GM12878 (cell line): ENCODE results near the gene WHAMM.

ENCODE experiments used
- ETV6 ChIP-seq, 2 experiments: fragments of 450-650 bp in 1 of 2; IDR thresholded peaks in 1 of 2; conservative IDR thresholded peaks in 1 of 2; 2 replicates each; pipeline ENCODE4 v1.6.1; 2014; ENCODE audit warnings: antibody characterized with exemption in 1 of 2, borderline replicate concordance in 1 of 2, low read depth in 1 of 2, mild to moderate bottlenecking in 1 of 2, moderate library complexity in 1 of 2
- EZH2 ChIP-seq: IDR thresholded peaks from 2 replicates; pipeline ENCODE4 v1.6.1; 2012; ENCODE audit warnings: low read depth, mild to moderate bottlenecking, control low read depth, inconsistent platforms, low read length, borderline replicate concordance; ENCODE audit not compliant: control insufficient read depth
- GABPA ChIP-seq: IDR thresholded peaks from 2 replicates; pipeline ENCODE4 v1.6.1; 2014; ENCODE audit warnings: antibody characterized with exemption, low read depth, mild to moderate bottlenecking, inconsistent platforms
- HDAC2 ChIP-seq: fragments of 200-600 bp; sonication (generic); IDR thresholded peaks from 2 replicates; pipeline ENCODE4 v1.6.1; 2017
- KAT2A ChIP-seq: conservative IDR thresholded peaks from 2 replicates; pipeline ENCODE4 v1.6.1; 2011; ENCODE audit warnings: low read depth, low read length; ENCODE audit not compliant: control insufficient read depth
- NFYB ChIP-seq: IDR thresholded peaks from 2 replicates; pipeline ENCODE4 v1.6.1; 2011; ENCODE audit warnings: low read depth, mild to moderate bottlenecking, low read length, improper control_type of control experiment, moderate library complexity; ENCODE audit not compliant: insufficient read depth
- POLR2A ChIP-seq: IDR thresholded peaks from 2 replicates; pipeline ENCODE4 v1.6.1; 2011; ENCODE audit warnings: low read depth, mild to moderate bottlenecking, low read length
- SKIL ChIP-seq: fragments of 450-650 bp; IDR thresholded peaks from 2 replicates; pipeline ENCODE4 v1.6.1; 2017; ENCODE audit warnings: mild to moderate bottlenecking, low read depth, inconsistent platforms; ENCODE audit not compliant: poor library complexity, severe bottlenecking
- SP1 ChIP-seq: IDR thresholded peaks from one replicate; pipeline ENCODE4 v1.6.1; 2011; ENCODE audit warnings: low read depth, low read length
- USF1 ChIP-seq: IDR thresholded peaks from 2 replicates; pipeline ENCODE4 v1.6.1; 2011; ENCODE audit warnings: borderline replicate concordance, low read depth, mild to moderate bottlenecking, moderate library complexity, mixed read lengths, low read length; ENCODE audit not compliant: insufficient read depth; ENCODE audit errors: extremely low read length
- YY1 ChIP-seq: IDR thresholded peaks from 2 replicates; pipeline ENCODE4 v1.6.1; 2011; ENCODE audit warnings: low read depth, mild to moderate bottlenecking, low read length
- TF ChIP-seq, protein P1 (sequence below), 3 experiments: IDR thresholded peaks in 2 of 3; conservative IDR thresholded peaks in 1 of 3; 2 replicates each; pipeline ENCODE4 v1.5.1; 2011; ENCODE audit warnings: low read depth in 3 of 3, low read length in 3 of 3, mild to moderate bottlenecking in 3 of 3, control low read depth in 2 of 3, moderate library complexity in 2 of 3, inconsistent platforms in 1 of 3, mixed read lengths in 1 of 3; ENCODE audit not compliant: control insufficient read depth in 2 of 3, insufficient read depth in 1 of 3; ENCODE audit errors: extremely low read depth in 1 of 3
- TF ChIP-seq, protein P2 (sequence below): fragments of 450-650 bp; formaldehyde crosslinking; IDR thresholded peaks from 2 replicates; pipeline ENCODE4 v1.5.0; 2022; ENCODE audit warnings: mild to moderate bottlenecking, missing genetic modification characterization

- TF ChIP-seq EZH2: no peak
- TF ChIP-seq POLR2A: no peak
- TF ChIP-seq, protein P1, sequence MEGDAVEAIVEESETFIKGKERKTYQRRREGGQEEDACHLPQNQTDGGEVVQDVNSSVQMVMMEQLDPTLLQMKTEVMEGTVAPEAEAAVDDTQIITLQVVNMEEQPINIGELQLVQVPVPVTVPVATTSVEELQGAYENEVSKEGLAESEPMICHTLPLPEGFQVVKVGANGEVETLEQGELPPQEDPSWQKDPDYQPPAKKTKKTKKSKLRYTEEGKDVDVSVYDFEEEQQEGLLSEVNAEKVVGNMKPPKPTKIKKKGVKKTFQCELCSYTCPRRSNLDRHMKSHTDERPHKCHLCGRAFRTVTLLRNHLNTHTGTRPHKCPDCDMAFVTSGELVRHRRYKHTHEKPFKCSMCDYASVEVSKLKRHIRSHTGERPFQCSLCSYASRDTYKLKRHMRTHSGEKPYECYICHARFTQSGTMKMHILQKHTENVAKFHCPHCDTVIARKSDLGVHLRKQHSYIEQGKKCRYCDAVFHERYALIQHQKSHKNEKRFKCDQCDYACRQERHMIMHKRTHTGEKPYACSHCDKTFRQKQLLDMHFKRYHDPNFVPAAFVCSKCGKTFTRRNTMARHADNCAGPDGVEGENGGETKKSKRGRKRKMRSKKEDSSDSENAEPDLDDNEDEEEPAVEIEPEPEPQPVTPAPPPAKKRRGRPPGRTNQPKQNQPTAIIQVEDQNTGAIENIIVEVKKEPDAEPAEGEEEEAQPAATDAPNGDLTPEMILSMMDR (IDR thresholded peaks at IDR 0.05 in 2 of 3, conservative IDR thresholded peaks at IDR 0.05 in 1 of 3; ENCODE audit: control insufficient read depth in 2 of 3, extremely low read depth in 1 of 3, insufficient read depth in 1 of 3, low read depth in 3 of 3, low read length in 3 of 3): no peak
- no peak for TF ChIP-seq YY1
- no peak for TF ChIP-seq NFYB
- TF ChIP-seq SP1: no peak
- TF ChIP-seq ETV6 (conservative IDR thresholded peaks at IDR 0.05 in 1 of 2, IDR thresholded peaks at IDR 0.05 in 1 of 2; ENCODE audit: borderline replicate concordance in 1 of 2, low read depth in 1 of 2): no peak
- TF ChIP-seq HDAC2: no peak
- TF ChIP-seq SKIL: no peak
- no peak for TF ChIP-seq KAT2A
- TF ChIP-seq USF1: no peak
- TF ChIP-seq GABPA: no peak
- TF ChIP-seq, protein P2, sequence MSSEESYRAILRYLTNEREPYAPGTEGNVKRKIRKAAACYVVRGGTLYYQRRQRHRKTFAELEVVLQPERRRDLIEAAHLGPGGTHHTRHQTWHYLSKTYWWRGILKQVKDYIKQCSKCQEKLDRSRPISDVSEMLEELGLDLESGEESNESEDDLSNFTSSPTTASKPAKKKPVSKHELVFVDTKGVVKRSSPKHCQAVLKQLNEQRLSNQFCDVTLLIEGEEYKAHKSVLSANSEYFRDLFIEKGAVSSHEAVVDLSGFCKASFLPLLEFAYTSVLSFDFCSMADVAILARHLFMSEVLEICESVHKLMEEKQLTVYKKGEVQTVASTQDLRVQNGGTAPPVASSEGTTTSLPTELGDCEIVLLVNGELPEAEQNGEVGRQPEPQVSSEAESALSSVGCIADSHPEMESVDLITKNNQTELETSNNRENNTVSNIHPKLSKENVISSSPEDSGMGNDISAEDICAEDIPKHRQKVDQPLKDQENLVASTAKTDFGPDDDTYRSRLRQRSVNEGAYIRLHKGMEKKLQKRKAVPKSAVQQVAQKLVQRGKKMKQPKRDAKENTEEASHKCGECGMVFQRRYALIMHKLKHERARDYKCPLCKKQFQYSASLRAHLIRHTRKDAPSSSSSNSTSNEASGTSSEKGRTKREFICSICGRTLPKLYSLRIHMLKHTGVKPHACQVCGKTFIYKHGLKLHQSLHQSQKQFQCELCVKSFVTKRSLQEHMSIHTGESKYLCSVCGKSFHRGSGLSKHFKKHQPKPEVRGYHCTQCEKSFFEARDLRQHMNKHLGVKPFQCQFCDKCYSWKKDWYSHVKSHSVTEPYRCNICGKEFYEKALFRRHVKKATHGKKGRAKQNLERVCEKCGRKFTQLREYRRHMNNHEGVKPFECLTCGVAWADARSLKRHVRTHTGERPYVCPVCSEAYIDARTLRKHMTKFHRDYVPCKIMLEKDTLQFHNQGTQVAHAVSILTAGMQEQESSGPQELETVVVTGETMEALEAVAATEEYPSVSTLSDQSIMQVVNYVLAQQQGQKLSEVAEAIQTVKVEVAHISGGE (CRISPR knock-in tag): no peak
Observed at GRCh38 chr15:82838096-82838735, 28.8 kb downstream of the WHAMM start.
